OCI-LY7 (cell line): ENCODE measurements around the gene MRNIP.

ENCODE experiments used
- EZH2phosphoT487 ChIP-seq: fragments of 200-600 bp; sonication (generic); IDR thresholded peaks from 2 replicates; pipeline ENCODE4 v1.6.1; 2018; ENCODE audit warnings: low read depth, borderline replicate concordance, mild to moderate bottlenecking, mixed run types, antibody characterized with exemption, low read length, moderate library complexity, mixed read lengths
- TF ChIP-seq, protein P1 (sequence below): fragments of 200-600 bp; sonication (generic); conservative IDR thresholded peaks from 2 replicates; pipeline ENCODE4 v1.5.1; 2014; ENCODE audit warnings: mild to moderate bottlenecking, antibody characterized with exemption, low read length, moderate library complexity, mixed read lengths

DNA sequence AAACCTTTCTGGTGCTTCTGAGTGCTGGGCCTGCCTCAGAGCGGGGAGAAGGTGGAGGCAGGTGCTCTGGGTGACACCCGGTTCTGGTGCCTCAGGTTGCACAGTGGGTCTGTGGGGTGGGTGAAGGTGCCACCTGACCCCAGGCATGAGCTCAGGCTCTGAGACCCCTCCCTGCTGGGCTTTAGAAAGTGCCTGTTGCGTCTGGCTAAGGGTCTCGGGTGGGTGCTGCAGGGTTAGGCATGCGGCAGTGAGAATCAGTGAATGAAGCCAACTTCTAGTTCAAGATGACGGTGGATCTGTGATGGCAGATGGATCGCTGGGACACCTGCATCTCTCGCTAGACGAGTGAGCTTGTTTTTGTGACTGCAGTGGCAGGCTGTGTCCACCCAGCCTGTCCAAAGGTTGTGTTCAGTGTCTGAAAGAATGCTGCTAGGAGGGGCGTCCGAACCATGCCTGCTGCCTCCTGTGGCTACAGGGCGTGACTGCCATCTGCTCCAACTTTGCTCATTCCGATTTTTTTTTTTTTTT lies 32.9 kb downstream of the MRNIP start:
- TF ChIP-seq, protein P1, sequence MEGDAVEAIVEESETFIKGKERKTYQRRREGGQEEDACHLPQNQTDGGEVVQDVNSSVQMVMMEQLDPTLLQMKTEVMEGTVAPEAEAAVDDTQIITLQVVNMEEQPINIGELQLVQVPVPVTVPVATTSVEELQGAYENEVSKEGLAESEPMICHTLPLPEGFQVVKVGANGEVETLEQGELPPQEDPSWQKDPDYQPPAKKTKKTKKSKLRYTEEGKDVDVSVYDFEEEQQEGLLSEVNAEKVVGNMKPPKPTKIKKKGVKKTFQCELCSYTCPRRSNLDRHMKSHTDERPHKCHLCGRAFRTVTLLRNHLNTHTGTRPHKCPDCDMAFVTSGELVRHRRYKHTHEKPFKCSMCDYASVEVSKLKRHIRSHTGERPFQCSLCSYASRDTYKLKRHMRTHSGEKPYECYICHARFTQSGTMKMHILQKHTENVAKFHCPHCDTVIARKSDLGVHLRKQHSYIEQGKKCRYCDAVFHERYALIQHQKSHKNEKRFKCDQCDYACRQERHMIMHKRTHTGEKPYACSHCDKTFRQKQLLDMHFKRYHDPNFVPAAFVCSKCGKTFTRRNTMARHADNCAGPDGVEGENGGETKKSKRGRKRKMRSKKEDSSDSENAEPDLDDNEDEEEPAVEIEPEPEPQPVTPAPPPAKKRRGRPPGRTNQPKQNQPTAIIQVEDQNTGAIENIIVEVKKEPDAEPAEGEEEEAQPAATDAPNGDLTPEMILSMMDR, result no peak
- no peak for TF ChIP-seq EZH2phosphoT487
